H1 (cell line): ENCODE data around the gene ARID4B. TPM values are rescaled to one million over a fixed set of nuclear protein-coding genes. Genes with fewer than 3 reads are reported as not detected.

ENCODE experiments used
- CTCF ChIA-PET: fragments of 300-600 bp; sonication (Branson Sonifier 250); formaldehyde crosslinking; loops from one replicate; lab custom pipeline; 2021; ENCODE audit not compliant: partially characterized antibody; lab: Charles Lee
- POLR2A ChIA-PET: fragments of 300-600 bp; sonication (Branson Sonifier 250); formaldehyde crosslinking; loops from one replicate; lab custom pipeline; 2021; ENCODE audit warnings: inconsistent platforms; ENCODE audit not compliant: partially characterized antibody; lab: Charles Lee
- DNase-seq, 2 experiments: peaks; one replicate each; pipeline versions ENCODE4 v3.0.0 to v3.0.0-alpha.2; 2010 to 2022; ENCODE audit warnings: low spot score in 2 of 2, low read depth in 1 of 2, mixed read lengths in 1 of 2
- FAIRE-seq: peaks from 2 replicates; lab custom pipeline; 2011; peaks lifted over from hg19 to GRCh38; lab: Jason Lieb, UNC
- H2AFZ ChIP-seq: 2 replicates; pipeline ENCODE4 v1.8.1; 2012; ENCODE audit warnings: low read length, inconsistent platforms
- H2AK5ac ChIP-seq: 2 replicates; pipeline ENCODE4 v1.6.1; 2013; ENCODE audit warnings: low read depth, low read length
- H2BK120ac ChIP-seq: replicated peaks from 2 replicates; pipeline ENCODE3; 2013; ENCODE audit warnings: low read depth, low read length, inconsistent platforms
- H2BK12ac ChIP-seq: 2 replicates; pipeline ENCODE4 v1.6.1; 2013; ENCODE audit warnings: low read depth, low read length
- H2BK15ac ChIP-seq: 2 replicates; pipeline ENCODE4 v1.6.1; 2013; ENCODE audit warnings: low read length
- H2BK20ac ChIP-seq: 2 replicates; pipeline ENCODE4 v1.6.1; 2013; ENCODE audit warnings: low read length
- H2BK5ac ChIP-seq: 2 replicates; pipeline ENCODE4 v1.6.1; 2013; ENCODE audit warnings: low read depth, low read length
- H3K14ac ChIP-seq: 2 replicates; pipeline ENCODE4 v1.6.1; 2013; ENCODE audit warnings: inconsistent platforms; ENCODE audit not compliant: insufficient read length
- H3K18ac ChIP-seq: 2 replicates; pipeline ENCODE4 v1.6.1; 2013; ENCODE audit warnings: low read length; ENCODE audit errors: extremely low read depth
- H3K23ac ChIP-seq: 2 replicates; pipeline ENCODE4 v1.6.1; 2013; ENCODE audit warnings: inconsistent platforms; ENCODE audit not compliant: insufficient read length
- H3K23me2 ChIP-seq: 2 replicates; pipeline ENCODE4 v1.6.1; 2013; ENCODE audit warnings: low read depth, low read length
- H3K27ac ChIP-seq: 2 replicates; pipeline ENCODE4 v1.6.1; 2011; ENCODE audit warnings: low read depth, low read length, inconsistent platforms
- H3K27me3 ChIP-seq, 4 experiments: replicated peaks in 1 of 4; 1 replicate in 1 of 4; 2 replicates in 3 of 4; pipeline versions ENCODE4 v1.6.1 to v1.8.1; 2011 to 2013; ENCODE audit warnings: low read length in 3 of 4, mild to moderate bottlenecking in 3 of 4, inconsistent platforms in 2 of 4, mixed read lengths in 2 of 4, moderate library complexity in 1 of 4; ENCODE audit not compliant: control insufficient read depth in 3 of 4, insufficient read depth in 3 of 4; ENCODE audit errors: extremely low read depth in 1 of 4
- H3K36me3 ChIP-seq, 4 experiments: 2 replicates each; pipeline versions ENCODE4 v1.6.1 to v1.8.1; 2011 to 2013; ENCODE audit warnings: mild to moderate bottlenecking in 4 of 4, low read length in 3 of 4, moderate library complexity in 2 of 4, control low read depth in 1 of 4, inconsistent platforms in 1 of 4; ENCODE audit not compliant: insufficient read depth in 4 of 4, control insufficient read depth in 2 of 4
- H3K4ac ChIP-seq: replicated peaks from 2 replicates; pipeline ENCODE3; 2013; ENCODE audit warnings: low read length, low read depth, mixed read lengths, inconsistent platforms; ENCODE audit not compliant: insufficient read length
- H3K4me1 ChIP-seq, 4 experiments: replicated peaks in 1 of 4; 1 replicate in 1 of 4; 2 replicates in 3 of 4; pipeline versions ENCODE4 v1.6.1 to v1.8.1; 2011 to 2013; ENCODE audit warnings: low read length in 3 of 4, inconsistent platforms in 2 of 4, mixed read lengths in 1 of 4; ENCODE audit not compliant: insufficient read depth in 4 of 4, control insufficient read depth in 3 of 4
- H3K4me2 ChIP-seq, 2 experiments: 2 replicates each; pipeline versions ENCODE4 v1.6.1 to v1.8.1; 2011 to 2013; ENCODE audit warnings: low read depth in 2 of 2, low read length in 2 of 2, control low read depth in 1 of 2, inconsistent platforms in 1 of 2, mild to moderate bottlenecking in 1 of 2; ENCODE audit not compliant: insufficient read depth in 1 of 2
- H3K4me3 ChIP-seq, 4 experiments: fragments of 200-600, 300-600 bp in 1 of 4; sonication (generic), shearing (Covaris generic), sonication (Bioruptor Twin) in 1 of 4; 2 replicates each; pipeline versions ENCODE4 v1.5.1 to v1.8.1; 2011 to 2016; ENCODE audit warnings: low read length in 4 of 4, low read depth in 3 of 4, control low read depth in 2 of 4, inconsistent platforms in 2 of 4, mild to moderate bottlenecking in 2 of 4, mixed read lengths in 1 of 4, moderate library complexity in 1 of 4; ENCODE audit not compliant: insufficient read depth in 2 of 4; ENCODE audit errors: extremely low read depth in 1 of 4
- H3K56ac ChIP-seq: replicated peaks from 2 replicates; pipeline ENCODE3; 2013; ENCODE audit warnings: low read depth, mild to moderate bottlenecking, mixed read lengths, low read length, inconsistent platforms; ENCODE audit not compliant: insufficient read length
- H3K79me1 ChIP-seq: 2 replicates; pipeline ENCODE4 v1.6.1; 2013; ENCODE audit warnings: low read depth, low read length, control low read depth
- H3K79me2 ChIP-seq, 2 experiments: 2 replicates each; pipeline versions ENCODE4 v1.6.1 to v1.8.1; 2012 to 2013; ENCODE audit warnings: low read length in 2 of 2, mild to moderate bottlenecking in 2 of 2, inconsistent platforms in 1 of 2; ENCODE audit not compliant: insufficient read depth in 2 of 2, control insufficient read depth in 1 of 2
- H3K9ac ChIP-seq, 4 experiments: replicated peaks in 1 of 4; 1 replicate in 1 of 4; 2 replicates in 3 of 4; pipeline versions ENCODE4 v1.6.1 to v1.8.1; 2011 to 2013; ENCODE audit warnings: low read depth in 3 of 4, low read length in 3 of 4, control low read depth in 2 of 4, mild to moderate bottlenecking in 2 of 4, moderate library complexity in 2 of 4, inconsistent platforms in 1 of 4; ENCODE audit errors: extremely low read depth in 1 of 4
- H3K9me3 ChIP-seq, 2 experiments: 2 replicates each; pipeline versions ENCODE4 v1.6.1 to v1.8.1; 2012 to 2013; ENCODE audit warnings: mild to moderate bottlenecking in 2 of 2, moderate library complexity in 2 of 2, control low read depth in 1 of 2, inconsistent platforms in 1 of 2, low read depth in 1 of 2, low read length in 1 of 2, mixed read lengths in 1 of 2; ENCODE audit not compliant: insufficient read depth in 2 of 2
- H4K20me1 ChIP-seq, 2 experiments: replicated peaks in 1 of 2; 2 replicates each; pipeline versions ENCODE3 to v1.8.1; 2011 to 2013; ENCODE audit warnings: inconsistent platforms in 2 of 2, low read length in 2 of 2, mild to moderate bottlenecking in 1 of 2; ENCODE audit not compliant: insufficient read depth in 2 of 2, control insufficient read depth in 1 of 2
- H4K5ac ChIP-seq: 2 replicates; pipeline ENCODE4 v1.6.1; 2013; ENCODE audit warnings: low read length, low read depth, mixed read lengths, inconsistent platforms; ENCODE audit not compliant: insufficient read length
- H4K8ac ChIP-seq: 2 replicates; pipeline ENCODE4 v1.8.0; 2013; ENCODE audit warnings: mild to moderate bottlenecking, moderate library complexity, low read length, inconsistent platforms; ENCODE audit not compliant: insufficient read depth; ENCODE audit errors: extremely low read depth
- H4K91ac ChIP-seq: replicated peaks from 2 replicates; pipeline ENCODE3; 2013; ENCODE audit warnings: low read length, mixed read lengths, inconsistent platforms; ENCODE audit not compliant: insufficient read length
- CEBPB ChIP-seq: IDR thresholded peaks from 2 replicates; pipeline ENCODE4 v1.6.1; 2012; ENCODE audit warnings: low read depth, low read length
- GABPA ChIP-seq: IDR thresholded peaks from 2 replicates; pipeline ENCODE4 v1.6.1; 2011; ENCODE audit warnings: mild to moderate bottlenecking, low read length, moderate library complexity, borderline replicate concordance; ENCODE audit not compliant: insufficient read depth
- JUND ChIP-seq: IDR thresholded peaks from 2 replicates; pipeline ENCODE4 v1.6.1; 2011; ENCODE audit warnings: mild to moderate bottlenecking, improper control_type of control experiment, low read length
- SIN3A ChIP-seq, 2 experiments: IDR thresholded peaks in 1 of 2; conservative IDR thresholded peaks in 1 of 2; 2 replicates each; pipeline ENCODE4 v1.6.1; 2011 to 2012; ENCODE audit warnings: low read length in 2 of 2, improper control_type of control experiment in 1 of 2, low read depth in 1 of 2, mild to moderate bottlenecking in 1 of 2
- SIRT6 ChIP-seq: IDR thresholded peaks from one replicate; pipeline ENCODE4 v1.7.1; 2012; ENCODE audit warnings: low read length, inconsistent platforms
- WGBS, 2 experiments: shearing (Covaris generic) in 1 of 2; methylation state at CpG; one replicate each; pipeline versions ENCODE4 v1.1.6 to v1.1.7; 2013 to 2015; ENCODE audit warnings: low lambda C conversion rate in 2 of 2, mixed read lengths in 2 of 2, inconsistent platforms in 1 of 2, low coverage in 1 of 2, missing lambda C conversion rate in 1 of 2; ENCODE audit not compliant: insufficient replicate concordance in 2 of 2, insufficient coverage in 1 of 2, insufficient read length in 1 of 2; ENCODE audit errors: extremely low coverage in 1 of 2, missing lambda C conversion rate in 1 of 2; 5-methylcytosine and 5-hydroxymethylcytosine counted together
- polyA plus RNA-seq, 7 experiments: library from polyadenylated mRNA; depleted of rRNA in 3 of 7; stranded (reverse) in 5 of 7; unstranded in 2 of 7; fragments of >200 nt in 5 of 7; fragments of 200-250 nt in 2 of 7; gene quantifications; 1 replicate in 5 of 7; 2 replicates in 1 of 7; 4 replicates in 1 of 7; pipeline versions ENCODE4 v1.2.1 to v1.2.3, GENCODE V29; 2011 to 2013; ENCODE audit warnings: missing spikeins in 2 of 7, mixed read lengths in 2 of 7
- total RNA-seq: library from RNA; stranded (reverse); fragmentation: NEBNext Ultra II Directional; extraction: Animal tissue kit (Norgen Biotek cat#: 25700); gene quantifications from 2 replicates; pipeline ENCODE4 v1.2.1, GENCODE V29; 2021

The ARID4B gene
- total and polyA plus RNA-seq, 2 of the 8 experiments (the other 6 are each of a cell fraction or from before 2014, with no cell fraction given), result 5.1 to 28.8 TPM

GRCh38 chr1:235261243-235261642, 66.7 kb downstream of the ARID4B start:
- Histone ChIP-seq H4K5ac (no peak overlapping the region), H3K23me2 (no peaks in the 10 kb centered on the region), H2BK5ac (no peak overlapping the region), H4K8ac (no peak overlapping the region), H3K79me1 (peaks cover 2% of the 10 kb centered on the region; the same call in 1 of the 2 replicates), H3K18ac (no peak overlapping the region), H3K23ac (no peak overlapping the region), H3K4me3 (no peak overlapping the region), H3K9me3 (no peaks in the 10 kb centered on the region), H3K79me2 (peaks cover 7 to 89% of the 10 kb centered on the region in 2 experiments; a peak in 3 of 4 replicates), H2AK5ac (no peak overlapping the region), H2BK15ac (no peak overlapping the region), H3K4me1 (peaks cover 0 to 4% (median 0%) of the 10 kb centered on the region in 4 experiments; a peak in 1 of 7 replicates)
- no peak for FAIRE-seq
- 96% methylated on average over 4 of the region's 4 CpGs; no CpG with 5 or more reads in 1 of the 2 experiments for WGBS, 2 experiments
- TF ChIP-seq JUND (no peak), GABPA (no peak), CEBPB (no peak), SIRT6 (no peak), SIN3A (conservative IDR thresholded peaks at IDR 0.05 in 1 of 2, IDR thresholded peaks at IDR 0.05 in 1 of 2; ENCODE audit: low read depth in 1 of 2, low read length in 2 of 2) (no peak)
- TF ChIP-seq, all 59 proteins: peak for 0
- no peak overlapping the region for H2BK120ac ChIP-seq
- H3K56ac ChIP-seq, result no peak overlapping the region
- no peak overlapping the region for H2BK20ac ChIP-seq
- no peak overlapping the region for H3K27ac ChIP-seq
- H3K14ac ChIP-seq, result no peak overlapping the region
- DNase-seq, result no peak
- H4K91ac ChIP-seq, result no peak overlapping the region
- peaks cover 3 to 4% of the 10 kb centered on the region in 2 experiments for H4K20me1 ChIP-seq
- H3K36me3 ChIP-seq, result peaks cover 0 to 9% (median 0%) of the 10 kb centered on the region in 4 experiments; a peak in 3 of 8 replicates
- CTCF ChIA-PET, result interaction anchor here (0.6 to 1.7 kb wide), 7 partner anchors 11 to 807 kb away, joined by 3 to 5 read pairs (median 3); partner anchors contain the start of genes B3GALNT2 and GGPS1
- H3K4me2 ChIP-seq, result no peak overlapping the region
- no peak overlapping the region for H3K9ac ChIP-seq
- no peak overlapping the region for H3K4ac ChIP-seq
- POLR2A ChIA-PET, result interaction anchor here (0.6 to 1.1 kb wide), 3 partner anchors 63 to 1035 kb away, joined by 3 to 4 read pairs (median 4); no protein-coding TSS in a partner anchor
- H2BK12ac ChIP-seq, result no peak overlapping the region
- no peaks in the 10 kb centered on the region for H3K27me3 ChIP-seq
- no peak overlapping the region for H2AFZ ChIP-seq
